ENCODE data around the gene TPGS1.

Gene TPGS1

GRCh38 chr19:485583-486236 lies 21.6 kb upstream of the TPGS1 start:
- Histone ChIP-seq H3K9ac (no peak overlapping the region), H3K4me3 (IDR thresholded peaks at IDR 0.05; ENCODE audit: insufficient read depth, low read depth, low read length) (no peak overlapping the region), H3K27me3 (ENCODE audit: insufficient read depth, low read depth) (peaks cover 16% of the 10 kb centered on the region; the same call in 1 of the 2 replicates), H3K4me1 (ENCODE audit: low read depth, poor library complexity, severe bottlenecking) (no peaks in the 10 kb centered on the region), H4K20me1 (ENCODE audit: insufficient read depth) (no peaks in the 10 kb centered on the region), H3K79me2 (ENCODE audit: insufficient read depth, low read depth) (no peaks in the 10 kb centered on the region), H3K4me2 (no peak overlapping the region), H3K27ac (no peak overlapping the region), H3K36me3 (ENCODE audit: insufficient read depth) (no peaks in the 10 kb centered on the region), H2AFZ (ENCODE audit: low read depth) (no peak overlapping the region)
- TF ChIP-seq CTCF (conservative IDR thresholded peaks at IDR 0.05; ENCODE audit: low read depth, low read length): no peak

DNA sequence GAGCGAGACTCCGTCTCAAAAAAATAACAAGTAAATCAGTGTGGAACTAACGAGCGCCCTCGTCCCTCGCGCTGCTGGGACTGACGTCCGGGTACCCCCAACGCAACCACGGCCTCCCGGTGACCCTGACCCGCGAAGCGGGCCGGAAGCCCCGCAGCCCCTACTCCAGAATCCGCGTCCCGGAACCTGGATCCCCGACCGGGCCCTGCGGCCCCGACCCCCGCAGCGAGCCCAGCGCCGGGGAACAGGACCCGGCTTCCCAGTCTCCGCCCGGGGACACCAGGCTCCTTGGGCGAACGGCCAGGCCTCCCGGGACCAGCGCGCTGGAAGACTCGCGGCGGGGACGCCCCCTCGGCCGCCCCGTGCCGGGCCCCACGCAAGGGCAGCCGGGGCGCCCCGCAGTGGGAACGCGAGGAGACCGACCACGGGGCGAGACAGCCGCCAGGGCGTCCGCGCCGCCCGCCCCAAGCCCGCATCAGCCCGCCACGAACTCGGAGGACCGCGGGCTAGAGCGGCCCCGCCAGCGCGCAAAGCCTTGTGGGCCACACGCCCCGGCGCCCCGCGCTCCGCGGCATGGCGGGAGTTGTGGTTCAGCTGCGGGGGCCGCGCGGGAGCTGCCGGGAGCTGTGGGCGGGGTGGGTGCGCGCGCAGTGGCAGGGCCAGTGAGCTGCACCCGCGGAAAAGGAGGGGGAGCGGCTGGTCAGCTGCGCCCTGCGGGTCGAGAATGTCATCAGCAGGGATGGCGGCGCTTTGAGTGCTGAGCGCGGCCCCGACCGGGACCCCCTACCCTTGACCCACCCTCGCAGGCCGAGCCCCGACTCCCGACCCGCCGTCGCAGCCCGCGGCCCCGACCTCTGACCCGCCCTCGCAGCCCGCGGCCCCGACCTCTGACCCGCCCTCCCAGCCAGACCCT lies 18.5 kb upstream of the TPGS1 start:
- Histone ChIP-seq H3K4me3 (IDR thresholded peaks at IDR 0.05; ENCODE audit: insufficient read depth, low read depth, low read length) (no peak overlapping the region), H3K27me3 (ENCODE audit: insufficient read depth, low read depth) (peaks cover 12% of the 10 kb centered on the region; the same call in 1 of the 2 replicates), H3K9ac (peak overlapping the region; percentile 80), H3K79me2 (ENCODE audit: insufficient read depth, low read depth) (no peaks in the 10 kb centered on the region), H3K4me1 (ENCODE audit: low read depth, poor library complexity, severe bottlenecking) (no peaks in the 10 kb centered on the region), H2AFZ (ENCODE audit: low read depth) (peak overlapping the region; percentile 79), H4K20me1 (ENCODE audit: insufficient read depth) (no peaks in the 10 kb centered on the region), H3K27ac (no peak overlapping the region), H3K36me3 (ENCODE audit: insufficient read depth) (no peaks in the 10 kb centered on the region), H3K4me2 (peak overlapping the region; percentile 71)
- no peak for TF ChIP-seq CTCF (conservative IDR thresholded peaks at IDR 0.05; ENCODE audit: low read depth, low read length)

- no peaks in the 10 kb centered on the region for H3K79me2 ChIP-seq (ENCODE audit: insufficient read depth, low read depth)
- no peaks in the 10 kb centered on the region for H4K20me1 ChIP-seq (ENCODE audit: insufficient read depth)
- peak overlapping the region; percentile 54; the same call in 1 of the 2 replicates for H2AFZ ChIP-seq (ENCODE audit: low read depth)
- H3K27ac ChIP-seq: no peak overlapping the region
- H3K4me1 ChIP-seq (ENCODE audit: low read depth, poor library complexity, severe bottlenecking): no peaks in the 10 kb centered on the region
- no peak overlapping the region for H3K9ac ChIP-seq
- no peak overlapping the region for H3K4me3 ChIP-seq (IDR thresholded peaks at IDR 0.05; ENCODE audit: insufficient read depth, low read depth, low read length)
- peak overlapping the region; percentile 71 for H3K4me2 ChIP-seq
- H3K36me3 ChIP-seq (ENCODE audit: insufficient read depth): no peaks in the 10 kb centered on the region
- no peak for TF ChIP-seq CTCF (conservative IDR thresholded peaks at IDR 0.05; ENCODE audit: low read depth, low read length)
- peaks cover 7% of the 10 kb centered on the region; the same call in 1 of the 2 replicates for H3K27me3 ChIP-seq (ENCODE audit: insufficient read depth, low read depth)
Measured at GRCh38 chr19:489418-490196, 17.7 kb upstream of the TPGS1 start.

DNA sequence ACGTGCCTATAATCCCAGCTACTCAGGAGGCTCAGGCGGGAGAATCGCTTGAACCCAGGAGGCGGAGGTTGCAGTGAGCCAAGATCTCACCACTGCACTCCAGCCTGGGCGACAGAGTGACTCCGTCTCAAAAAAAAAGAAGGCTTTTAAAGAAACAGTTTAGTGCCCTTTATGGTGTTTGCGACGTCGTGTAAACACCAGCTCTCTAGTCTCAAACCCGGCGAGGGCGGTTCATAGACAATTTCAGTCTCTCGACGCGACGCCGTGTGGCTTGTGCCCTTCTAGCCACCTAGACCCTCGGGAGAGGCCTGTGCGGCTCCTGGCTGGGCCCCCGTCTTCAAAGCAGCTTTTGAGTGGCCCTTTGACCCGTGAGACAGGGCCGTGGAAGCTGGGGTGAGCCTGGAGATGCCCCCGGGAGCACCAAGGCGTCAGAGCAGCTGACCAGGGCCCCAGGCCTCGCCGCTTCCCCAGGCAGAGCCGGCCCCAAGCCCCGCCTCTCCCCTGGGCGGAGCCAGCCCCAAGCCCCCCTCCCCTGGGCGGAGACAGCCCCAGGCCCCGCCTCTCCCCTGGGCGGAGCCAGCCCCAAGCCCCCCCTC lies 16.1 kb upstream of the TPGS1 start:
- H2AFZ ChIP-seq (ENCODE audit: low read depth): no peak overlapping the region
- H3K27me3 ChIP-seq (ENCODE audit: insufficient read depth, low read depth): peaks cover 2% of the 10 kb centered on the region; the same call in 1 of the 2 replicates
- H3K4me3 ChIP-seq (IDR thresholded peaks at IDR 0.05; ENCODE audit: insufficient read depth, low read depth, low read length): no peak overlapping the region
- TF ChIP-seq CTCF (conservative IDR thresholded peaks at IDR 0.05; ENCODE audit: low read depth, low read length): no peak
- H4K20me1 ChIP-seq (ENCODE audit: insufficient read depth): no peaks in the 10 kb centered on the region
- H3K9ac ChIP-seq: no peak overlapping the region
- H3K79me2 ChIP-seq (ENCODE audit: insufficient read depth, low read depth): no peaks in the 10 kb centered on the region
- H3K36me3 ChIP-seq (ENCODE audit: insufficient read depth): no peaks in the 10 kb centered on the region
- H3K27ac ChIP-seq: no peak overlapping the region
- no peak overlapping the region for H3K4me2 ChIP-seq
- H3K4me1 ChIP-seq (ENCODE audit: low read depth, poor library complexity, severe bottlenecking): no peaks in the 10 kb centered on the region

All from KMS-11 (cell line).